GM12878 (cell line): ENCODE results near the gene SCT. TPM values are rescaled to one million over a fixed set of nuclear protein-coding genes. Genes with fewer than 3 reads are reported as not detected.

Experiments
- ATAC-seq: fragments of 200-7000 bp; cut with Tn5 transposase; 3 replicates; pipeline ENCODE4 v1.9.1; 2020; ENCODE audit warnings: mild to moderate bottlenecking, moderate library complexity
- BruUV-seq: library from RNA; stranded (reverse); fragments of 400-500 nt; replicated peaks from 2 replicates; lab custom pipeline; 2021; lab: Mats Ljungman, UMichigan
- CTCF ChIA-PET: fragments of 300-600 bp; sonication (Branson Sonifier 250); formaldehyde crosslinking; extraction: SDS; loops from one replicate; lab custom pipeline; 2021; ENCODE audit warnings: inconsistent platforms; lab: Yijun Ruan, JAX
- POLR2A ChIA-PET: fragments of 350-600 bp; formaldehyde crosslinking; extraction: SDS; loops from one replicate; lab custom pipeline; 2021; ENCODE audit warnings: inconsistent platforms; lab: Charles Lee
- RAD21 ChIA-PET: fragments of 300-600 bp; sonication (Branson Sonifier 250); formaldehyde crosslinking; loops from one replicate; lab custom pipeline; 2023; ENCODE audit warnings: antibody characterized with exemption; ENCODE audit not compliant: unreplicated experiment; lab: Charles Lee
- SMC1A ChIA-PET: fragments of 300-600 bp; sonication (Branson Sonifier 250); formaldehyde crosslinking; loops from one replicate; lab custom pipeline; 2023; ENCODE audit not compliant: unreplicated experiment, uncharacterized antibody; lab: Charles Lee
- DNase-seq: peaks from one replicate; pipeline ENCODE4 v3.0.0-alpha.2; 2011; ENCODE audit warnings: low read depth, low spot score
- FAIRE-seq: peaks from 3 replicates; lab custom pipeline; 2011; peaks lifted over from hg19 to GRCh38; lab: Jason Lieb, UNC
- H2AFZ ChIP-seq: 2 replicates; pipeline ENCODE4 v1.6.0; 2011; ENCODE audit warnings: low read depth, low read length, control low read depth; ENCODE audit not compliant: control insufficient read depth
- H3K27ac ChIP-seq: 2 replicates; pipeline ENCODE4 v1.5.1; 2011; ENCODE audit warnings: control low read depth; ENCODE audit not compliant: control insufficient read depth, insufficient read depth
- H3K27me3 ChIP-seq, 2 experiments: replicated peaks in 1 of 2; 2 replicates each; pipeline versions ENCODE4 v1.6.0 to v1.6.1; 2011; ENCODE audit warnings: low read length in 1 of 2; ENCODE audit not compliant: control insufficient read depth in 2 of 2, insufficient read depth in 2 of 2
- H3K36me3 ChIP-seq, 2 experiments: 2 replicates each; pipeline ENCODE4 v1.5.1; 2011; ENCODE audit warnings: low read length in 1 of 2; ENCODE audit not compliant: control insufficient read depth in 2 of 2, insufficient read depth in 2 of 2
- H3K4me1 ChIP-seq: 2 replicates; pipeline ENCODE4 v1.6.1; 2011; ENCODE audit warnings: mild to moderate bottlenecking, low read length, moderate library complexity, mixed read lengths; ENCODE audit not compliant: control insufficient read depth, insufficient read depth
- H3K4me2 ChIP-seq: 2 replicates; pipeline ENCODE4 v1.6.0; 2011; ENCODE audit warnings: control low read depth; ENCODE audit not compliant: control insufficient read depth, insufficient read depth
- H3K4me3 ChIP-seq: fragments of 200-600 bp; sonication (generic); 2 replicates; pipeline ENCODE4 v1.5.1; 2016
- H3K79me2 ChIP-seq: 2 replicates; pipeline ENCODE4 v1.6.0; 2011; ENCODE audit warnings: low read length; ENCODE audit not compliant: control insufficient read depth, insufficient read depth
- H3K9ac ChIP-seq: 2 replicates; pipeline ENCODE4 v1.8.0; 2011; ENCODE audit warnings: low read length, control low read depth, mixed read lengths; ENCODE audit not compliant: control insufficient read depth, insufficient read depth
- H3K9me3 ChIP-seq: replicated peaks from 3 replicates; pipeline ENCODE4 v1.5.1; 2011; ENCODE audit warnings: mild to moderate bottlenecking, low read length; ENCODE audit not compliant: control insufficient read depth, insufficient read depth
- H4K20me1 ChIP-seq: 2 replicates; pipeline ENCODE4 v1.6.0; 2011; ENCODE audit not compliant: control insufficient read depth, insufficient read depth
- CBFB ChIP-seq: IDR thresholded peaks from 2 replicates; pipeline ENCODE4 v1.6.1; 2016; ENCODE audit warnings: antibody characterized with exemption, low read depth
- FOXK2 ChIP-seq: fragments of 450-650 bp; IDR thresholded peaks from 2 replicates; pipeline ENCODE4 v1.6.1; 2017; ENCODE audit warnings: mild to moderate bottlenecking, moderate library complexity
- HDAC6 ChIP-seq: fragments of 200-600 bp; sonication (generic); IDR thresholded peaks from one replicate; pipeline ENCODE4 v1.8.0; 2017; ENCODE audit warnings: antibody characterized with exemption; ENCODE audit not compliant: unreplicated experiment
- NR2F1 ChIP-seq: fragments of 450-650 bp; conservative IDR thresholded peaks from 2 replicates; pipeline ENCODE4 v1.6.1; 2017; ENCODE audit warnings: mild to moderate bottlenecking
- POLR2A ChIP-seq: IDR thresholded peaks from 2 replicates; pipeline ENCODE4 v1.6.1; 2011; ENCODE audit warnings: low read depth, mild to moderate bottlenecking, low read length
- WGBS: methylation state at CpG from one replicate; pipeline ENCODE4 v1.1.6; 2016; ENCODE audit warnings: low lambda C conversion rate; ENCODE audit not compliant: insufficient replicate concordance, insufficient coverage; ENCODE audit errors: missing lambda C conversion rate; 5-methylcytosine and 5-hydroxymethylcytosine counted together
- in situ Hi-C: fragments of 300-500 bp; cut with MboI; formaldehyde crosslinking; loops from 9 replicates; pipeline ENCODE4 v1.14.3; 2018; ENCODE audit warnings: mixed read lengths
- intact Hi-C: fragments of 100-400 bp; cut with micrococcal nuclease; formaldehyde crosslinking; loops from one replicate; pipeline ENCODE4 v1.14.2; 2022; ENCODE audit not compliant: unreplicated experiment
- polyA plus RNA-seq, 11 experiments: library from polyadenylated mRNA; depleted of rRNA in 4 of 11; unstranded in 6 of 11; stranded (reverse) in 5 of 11; fragments of >200 nt; fragmentation: Nextera tagmentation in 4 of 11; fragmentation: Illumina TruSeq in 1 of 11; extraction: Ambion mirVana in 4 of 11; extraction: Trizol in 1 of 11; gene quantifications; 1 replicate in 1 of 11; 2 replicates in 10 of 11; pipeline versions ENCODE4 v1.2.1 to v1.2.3, GENCODE V29; 2011 to 2016; ENCODE audit warnings: inconsistent platforms in 2 of 11, missing spikeins in 2 of 11, low read depth in 1 of 11
- total RNA-seq, 4 experiments: library from RNA; depleted of rRNA in 3 of 4; stranded (reverse); fragments of >200 nt in 3 of 4; fragmentation: Illumina TruSeq in 1 of 4; extraction: Trizol in 1 of 4; gene quantifications; 2 replicates each; pipeline versions ENCODE4 v1.2.1 to v1.2.3, GENCODE V29; 2013 to 2021

SCT gene
- total and polyA plus RNA-seq, 10 of the 15 experiments (the other 5 are each of a cell fraction or from before 2014, with no cell fraction given) = not detected

- Histone ChIP-seq H3K4me3 (no peak overlapping the region), H3K79me2 (peaks cover 7% of the 10 kb centered on the region), H3K27ac (no peak overlapping the region), H3K36me3 (peaks cover 21 to 75% of the 10 kb centered on the region in 2 experiments; a peak in 3 of 4 replicates), H3K4me1 (peaks cover 7% of the 10 kb centered on the region), H3K9ac (no peak overlapping the region), H3K9me3 (no peaks in the 10 kb centered on the region), H3K27me3 (no peaks in the 10 kb centered on the region), H4K20me1 (peaks cover 11% of the 10 kb centered on the region), H3K4me2 (no peak overlapping the region), H2AFZ (no peak overlapping the region)
- POLR2A ChIA-PET = no interaction called here
- ATAC-seq (no peak), FAIRE-seq (no peak), DNase-seq (no peak)
- SMC1A ChIA-PET = no interaction called here
- peak; percentile 27; the same call in 1 of the 2 replicates for TF ChIP-seq POLR2A
- TF ChIP-seq CBFB = no peak
- TF ChIP-seq NR2F1 = no peak
- no peak for TF ChIP-seq HDAC6
- intact Hi-C loops = no loop called here
- no TSS peak for BruUV-seq
- in situ Hi-C loops = no loop called here
- RAD21 ChIA-PET = no interaction called here
- 93% methylated on average over 24 of the region's 28 CpGs for WGBS
- CTCF ChIA-PET = no interaction called here
Observed at GRCh38 chr11:608791-609251, 18.2 kb downstream of the SCT start.

- H3K4me1 ChIP-seq = peaks cover 4% of the 10 kb centered on the region
- 95% methylated on average over 44 of the region's 45 CpGs for WGBS
- FAIRE-seq = no peak
- CTCF ChIA-PET = no interaction called here
- no peak overlapping the region for H3K9ac ChIP-seq
- H3K4me3 ChIP-seq = no peak overlapping the region
- in situ Hi-C loops = no loop called here
- TF ChIP-seq FOXK2 = no peak
- TF ChIP-seq, all 136 proteins: peak for 0
- Histone ChIP-seq H3K4me2 (no peak overlapping the region), H3K9me3 (no peaks in the 10 kb centered on the region), H3K27me3 (no peaks in the 10 kb centered on the region), H3K79me2 (peaks cover 2% of the 10 kb centered on the region), H4K20me1 (peaks cover 9% of the 10 kb centered on the region; the same call in 1 of the 2 replicates), H3K36me3 (peaks cover 21 to 72% of the 10 kb centered on the region in 2 experiments; a peak in 3 of 4 replicates), H3K27ac (no peak overlapping the region), H2AFZ (no peak overlapping the region)
- POLR2A ChIA-PET = interaction anchor here (0.7 kb wide), 1 partner anchor 87 kb away, joined by 3 read pairs; the partner anchor contains the start of gene TMEM80
- SMC1A ChIA-PET = no interaction called here
- intact Hi-C loops = no loop called here
- BruUV-seq = no TSS peak
- RAD21 ChIA-PET = no interaction called here
- ATAC-seq (no peak), DNase-seq (no peak)
Observed at GRCh38 chr11:607971-608659, 18.9 kb downstream of the SCT start.
